Activated T-cell treated with anti-CD3 and anti-CD28 coated beads, Interleukin-2, amount 50 U/mL, for 72 hours (primary cell): Measurements from ENCODE around the gene CYP2A7. TPM values are rescaled to one million over a fixed set of nuclear protein-coding genes. Genes with fewer than 3 reads are reported as not detected.
"Not testable (repeated sequence)": the region's sequence is repeated elsewhere in the genome, so short reads cannot be mapped to it uniquely, and the experiment has no call there.

Experiments used
- ATAC-seq, 2 donors: fragments of 150-1000 bp; cut with Tn5 transposase; replicated peaks in 1 of 2; 2 replicates each; pipeline ENCODE4 v1.10.0; 2021; ENCODE audit warnings: moderate library complexity in 2 of 2, mild to moderate bottlenecking in 1 of 2
- DNase-seq, 2 donors: peaks; one replicate each; pipeline ENCODE4 v3.0.0; 2021 to 2022; ENCODE audit warnings: mixed read lengths in 1 of 2
- H3K27ac Mint-ChIP-seq: one replicate; pipeline ENCODE4 v1.8.0; 2022; ENCODE audit warnings: mild to moderate bottlenecking, moderate library complexity, mixed read lengths
- H3K27me3 Mint-ChIP-seq: one replicate; pipeline ENCODE4 v1.8.0; 2022; ENCODE audit warnings: low read depth, mixed read lengths
- H3K36me3 Mint-ChIP-seq, 2 donors: one replicate each; pipeline ENCODE4 v1.8.0; 2022; ENCODE audit warnings: mixed read lengths in 2 of 2, mild to moderate bottlenecking in 1 of 2; ENCODE audit not compliant: insufficient read depth in 2 of 2
- H3K4me1 Mint-ChIP-seq: one replicate; pipeline ENCODE4 v1.8.0; 2022; ENCODE audit warnings: low read depth, mixed read lengths
- H3K4me3 Mint-ChIP-seq, 2 donors: one replicate each; pipeline ENCODE4 v1.8.0; 2022; ENCODE audit warnings: mild to moderate bottlenecking in 2 of 2, mixed read lengths in 2 of 2, moderate library complexity in 2 of 2
- H3K9me3 Mint-ChIP-seq, 2 donors: one replicate each; pipeline ENCODE4 v1.8.0; 2022; ENCODE audit warnings: mixed read lengths in 2 of 2
- total RNA-seq, 2 donors: library from RNA; stranded (reverse); gene quantifications; one replicate each; pipeline ENCODE4 v1.2.3, GENCODE V29; 2022

CYP2A7 gene
- total RNA-seq, 2 donors from 2014 or later, result not detected

DNA sequence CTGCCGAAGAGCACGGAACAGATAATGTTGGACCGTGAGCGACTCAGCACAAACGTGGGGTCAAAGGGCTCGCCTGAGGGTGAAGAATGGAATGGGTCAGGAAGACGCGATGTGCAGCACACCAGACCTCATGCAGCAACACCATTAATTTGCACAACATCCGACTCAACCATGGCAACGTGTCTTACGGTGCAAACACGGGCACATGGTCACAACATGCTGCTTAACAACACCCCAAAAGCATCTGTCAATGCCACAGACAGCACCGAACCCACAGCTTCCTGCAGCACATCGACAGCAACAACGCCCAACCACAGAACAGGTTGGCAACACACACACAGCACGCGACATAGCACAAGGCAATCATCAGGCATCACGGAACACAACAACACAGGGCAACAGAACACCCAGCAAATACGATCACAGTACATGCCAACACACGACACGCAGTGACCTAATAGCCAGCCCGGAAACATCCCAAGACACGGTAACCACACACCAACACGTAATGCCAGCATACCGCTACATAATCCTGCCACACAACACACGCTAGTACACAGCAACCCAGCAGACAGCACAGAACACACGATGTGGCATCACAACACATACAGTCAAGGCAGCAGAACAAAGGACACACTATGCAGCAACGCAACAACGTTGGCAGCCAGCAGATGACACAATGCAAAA lies 55.2 kb downstream of the CYP2A7 start:
- not testable (repeated sequence) for H3K27ac Mint-ChIP-seq, H3K9me3 Mint-ChIP-seq, H3K27me3 Mint-ChIP-seq, H3K36me3 Mint-ChIP-seq, DNase-seq, H3K4me3 Mint-ChIP-seq
- H3K4me1 Mint-ChIP-seq, result peaks cover 19% of the 10 kb centered on the region
- ATAC-seq, result peak; percentile 70 to 80

- H3K36me3 Mint-ChIP-seq, H3K27me3 Mint-ChIP-seq, ATAC-seq, DNase-seq, H3K9me3 Mint-ChIP-seq, H3K27ac Mint-ChIP-seq, H3K4me3 Mint-ChIP-seq: not testable (repeated sequence)
- peaks cover 19% of the 10 kb centered on the region for H3K4me1 Mint-ChIP-seq
Observed at GRCh38 chr19:40826312-40826698, 55.7 kb downstream of the CYP2A7 start.

DNA sequence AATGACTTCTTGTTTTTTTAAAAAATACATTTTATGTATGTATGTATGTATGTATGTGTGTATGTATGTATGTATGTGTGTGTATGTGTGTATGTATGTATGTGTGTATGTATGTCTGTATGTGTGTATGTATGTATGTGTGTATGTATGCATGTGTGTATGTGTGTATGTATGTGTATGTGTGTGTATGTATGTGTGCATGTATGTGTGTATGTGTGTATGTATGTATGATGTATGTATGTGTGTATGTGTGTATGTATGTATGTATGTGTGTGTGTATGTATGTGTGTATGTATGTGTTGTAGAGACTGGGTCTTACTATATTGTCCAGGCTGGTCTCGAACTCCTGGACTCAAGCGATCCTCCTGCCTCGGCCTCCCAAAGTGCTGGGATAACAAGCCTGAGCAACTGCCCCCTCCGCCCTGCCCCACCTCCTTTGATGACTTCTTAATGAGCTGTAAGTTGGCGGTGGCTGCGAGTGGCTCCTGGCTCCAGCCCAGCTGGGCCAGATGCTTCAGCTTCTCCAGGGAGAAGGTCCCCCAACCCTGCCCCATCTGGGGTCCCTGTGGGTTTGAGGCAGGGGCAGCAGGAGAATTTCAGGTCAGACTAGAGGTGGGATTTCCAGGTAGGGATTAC lies 56.5 kb downstream of the CYP2A7 start:
- H3K4me3 Mint-ChIP-seq, H3K9me3 Mint-ChIP-seq, H3K27ac Mint-ChIP-seq, H3K27me3 Mint-ChIP-seq, DNase-seq, ATAC-seq, H3K36me3 Mint-ChIP-seq: not testable (repeated sequence)
- peaks cover 19% of the 10 kb centered on the region for H3K4me1 Mint-ChIP-seq

Other genes with a start within 250 kb of the CYP2A7 start
- gene NUMBL, start 191.6 kb downstream of the CYP2A7 start, total RNA-seq, result 10 to 100 TPM; 16.1 to 18.6 TPM
- 10 to 100 TPM; 45.4 to 58.6 TPM for gene COQ8B, start 165.3 kb downstream of the CYP2A7 start, total RNA-seq
- gene ITPKC, start 165.1 kb downstream of the CYP2A7 start, total RNA-seq, result 10 to 100 TPM; 14.4 to 15.1 TPM
- 10 to 100 TPM; 32.8 to 45.1 TPM for gene ACTMAP, start 131.8 kb downstream of the CYP2A7 start, total RNA-seq
- gene SNRPA, start 131.0 kb downstream of the CYP2A7 start, total RNA-seq, result 100 to 1,000 TPM; 201 to 290 TPM
- 1 to 10 TPM in 1 of 2 donors, under 1 TPM in 1; 0.97 to 1.1 TPM for gene MIA, start 106.7 kb downstream of the CYP2A7 start, total RNA-seq
- gene RAB4B, start 104.0 kb downstream of the CYP2A7 start, total RNA-seq, result 10 to 100 TPM; 44.4 to 45.7 TPM
- 10 to 100 TPM; 90.5 to 91.8 TPM for gene EGLN2, start 83.0 kb downstream of the CYP2A7 start, total RNA-seq
- not detected for gene CYP2A6, start 31.8 kb downstream of the CYP2A7 start, total RNA-seq
- not detected for gene CYP2B6, start 109.1 kb upstream of the CYP2A7 start, total RNA-seq
- not detected for gene CYP2A13, start 206.2 kb upstream of the CYP2A7 start, total RNA-seq
- gene CYP2F1, start 232.2 kb upstream of the CYP2A7 start, total RNA-seq, result not detected